Endothelial cell of umbilical vein (primary cell): ENCODE data around the gene GADD45GIP1. TPM values are rescaled to one million over a fixed set of nuclear protein-coding genes. Genes with fewer than 3 reads are reported as not detected.
A peak's percentile ranks its signal among the peaks of the same experiment; 100 is the strongest.

Experiments
- BruUV-seq: library from RNA; stranded (reverse); fragments of 400-500 nt; replicated peaks from 2 replicates; lab custom pipeline; 2021; lab: Mats Ljungman, UMichigan
- CTCF ChIA-PET: fragments of 300-600, 350-600 bp; sonication (Branson Sonifier 250); formaldehyde crosslinking; loops from one replicate; lab custom pipeline; 2021; ENCODE audit warnings: antibody characterized with exemption, inconsistent platforms; lab: Charles Lee
- POLR2A ChIA-PET: fragments of 300-600, 350-600 bp; sonication (Branson Sonifier 250); formaldehyde crosslinking; loops from one replicate; lab custom pipeline; 2021; ENCODE audit warnings: antibody characterized with exemption, inconsistent platforms; lab: Charles Lee
- DNase-seq: peaks from one replicate; pipeline ENCODE4 v3.0.0-alpha.2; 2011; ENCODE audit warnings: low read depth, low spot score
- FAIRE-seq: peaks from 2 replicates; lab custom pipeline; 2011; peaks lifted over from hg19 to GRCh38; lab: Jason Lieb, UNC
- H2AFZ ChIP-seq: 2 replicates; pipeline ENCODE4 v1.6.0; 2012; ENCODE audit warnings: low read depth, low read length, control low read depth, inconsistent platforms
- H3K27ac ChIP-seq: 2 replicates; pipeline ENCODE4 v1.5.1; 2011; ENCODE audit warnings: low read depth, mild to moderate bottlenecking, control low read depth, low read length, moderate library complexity; ENCODE audit not compliant: insufficient read depth
- H3K27me3 ChIP-seq, 2 experiments: 2 replicates each; pipeline versions ENCODE4 v1.6.0 to v1.6.1; 2011; ENCODE audit warnings: low read length in 2 of 2, mixed read lengths in 1 of 2; ENCODE audit not compliant: control insufficient read depth in 2 of 2, insufficient read depth in 2 of 2
- H3K36me3 ChIP-seq, 2 experiments: 2 replicates in 1 of 2; 3 replicates in 1 of 2; pipeline ENCODE4 v1.5.1; 2011; ENCODE audit warnings: low read length in 2 of 2, mild to moderate bottlenecking in 1 of 2, moderate library complexity in 1 of 2; ENCODE audit not compliant: control insufficient read depth in 2 of 2, insufficient read depth in 2 of 2; ENCODE audit errors: extremely low read depth in 1 of 2
- H3K4me1 ChIP-seq: 3 replicates; pipeline ENCODE4 v1.5.1; 2011; ENCODE audit warnings: mild to moderate bottlenecking, low read length; ENCODE audit not compliant: control insufficient read depth, insufficient read depth; ENCODE audit errors: extremely low read depth
- H3K4me2 ChIP-seq: 2 replicates; pipeline ENCODE4 v1.6.1; 2011; ENCODE audit warnings: low read length, control low read depth, mixed read lengths; ENCODE audit not compliant: insufficient read depth
- H3K4me3 ChIP-seq, 3 experiments: fragments of 200-600 bp in 1 of 3; sonication (generic), shearing (Covaris generic) in 1 of 3; replicated peaks in 1 of 3; 2 replicates each; pipeline ENCODE4 v1.5.1; 2011 to 2016; ENCODE audit warnings: control low read depth in 3 of 3, low read length in 3 of 3, mild to moderate bottlenecking in 2 of 3, inconsistent platforms in 1 of 3, low read depth in 1 of 3, moderate library complexity in 1 of 3; ENCODE audit not compliant: insufficient read depth in 1 of 3
- H3K79me2 ChIP-seq: 2 replicates; pipeline ENCODE4 v1.6.0; 2012; ENCODE audit warnings: low read length, inconsistent platforms; ENCODE audit not compliant: control insufficient read depth, insufficient read depth
- H3K9ac ChIP-seq: replicated peaks from 2 replicates; pipeline ENCODE3; 2011; ENCODE audit warnings: low read length, control low read depth; ENCODE audit not compliant: insufficient read depth; ENCODE audit errors: extremely low read depth
- H3K9me1 ChIP-seq: replicated peaks from 3 replicates; pipeline ENCODE4 v1.6.0; 2011; ENCODE audit warnings: mild to moderate bottlenecking, low read length; ENCODE audit not compliant: control insufficient read depth, insufficient read depth; ENCODE audit errors: extremely low read depth
- H3K9me3 ChIP-seq: replicated peaks from 2 replicates; pipeline ENCODE4 v1.5.1; 2012; ENCODE audit warnings: low read length, inconsistent platforms; ENCODE audit not compliant: control insufficient read depth, insufficient read depth
- H4K20me1 ChIP-seq: replicated peaks from 2 replicates; pipeline ENCODE3; 2011; ENCODE audit warnings: mild to moderate bottlenecking, low read length; ENCODE audit not compliant: control insufficient read depth, insufficient read depth; ENCODE audit errors: extremely low read depth
- EZH2 ChIP-seq: IDR thresholded peaks from 2 replicates; pipeline ENCODE4 v1.6.1; 2012; ENCODE audit warnings: borderline replicate concordance, low read depth, mild to moderate bottlenecking, moderate library complexity, low read length, inconsistent platforms; ENCODE audit not compliant: severe bottlenecking
- FOS ChIP-seq: IDR thresholded peaks from 2 replicates; pipeline ENCODE4 v1.6.1; 2011; ENCODE audit warnings: mild to moderate bottlenecking, low read length, moderate library complexity, borderline replicate concordance; ENCODE audit not compliant: insufficient read depth
- GATA2 ChIP-seq: IDR thresholded peaks from 2 replicates; pipeline ENCODE4 v1.7.0; 2011; ENCODE audit warnings: low read depth, mild to moderate bottlenecking, moderate library complexity, mixed read lengths, low read length; ENCODE audit not compliant: insufficient read length, insufficient read depth
- JUN ChIP-seq: IDR thresholded peaks from 2 replicates; pipeline ENCODE4 v1.6.1; 2011; ENCODE audit warnings: borderline replicate concordance, low read depth; ENCODE audit not compliant: insufficient read length, insufficient read depth
- POLR2A ChIP-seq: IDR thresholded peaks from 2 replicates; pipeline ENCODE4 v1.6.1; 2012; ENCODE audit warnings: low read depth, mild to moderate bottlenecking, control low read depth, low read length
- POLR2AphosphoS5 ChIP-seq: IDR thresholded peaks from 2 replicates; pipeline ENCODE4 v1.6.1; 2012; ENCODE audit warnings: low read depth, mild to moderate bottlenecking, control low read depth, low read length, moderate library complexity; ENCODE audit not compliant: insufficient read depth
- dilution Hi-C: fragments of 300-500 bp; cut with MboI; formaldehyde crosslinking; loops from one replicate; pipeline ENCODE4 v1.15.0; 2019; ENCODE audit warnings: low sequenced_read_pairs; ENCODE audit not compliant: extremely low pct_ligation_motif_present
- intact Hi-C: fragments of 100-400 bp; cut with micrococcal nuclease; formaldehyde crosslinking; loops from one replicate; pipeline ENCODE4 v1.10.0; 2022
- polyA plus RNA-seq, 4 experiments: library from polyadenylated mRNA; depleted of rRNA in 3 of 4; stranded (reverse) in 3 of 4; unstranded in 1 of 4; fragments of >200 nt; gene quantifications; 2 replicates each; pipeline versions ENCODE4 v1.2.1 to v1.2.3, GENCODE V29; 2011 to 2012; ENCODE audit warnings: missing spikeins in 1 of 4
- total RNA-seq: library from RNA; stranded (reverse); gene quantifications from 2 replicates; pipeline ENCODE4 v1.2.3, GENCODE V29; 2021
- TF ChIP-seq, protein P1 (sequence below): IDR thresholded peaks from 2 replicates; pipeline ENCODE4 v1.6.1; 2011; ENCODE audit not compliant: insufficient read depth, insufficient read length

Gene GADD45GIP1
- total and polyA plus RNA-seq, 2 donors (not counting 3 experiments of a cell fraction or from before 2014, with no cell fraction given) = 32.8 to 38.3 TPM

DNA sequence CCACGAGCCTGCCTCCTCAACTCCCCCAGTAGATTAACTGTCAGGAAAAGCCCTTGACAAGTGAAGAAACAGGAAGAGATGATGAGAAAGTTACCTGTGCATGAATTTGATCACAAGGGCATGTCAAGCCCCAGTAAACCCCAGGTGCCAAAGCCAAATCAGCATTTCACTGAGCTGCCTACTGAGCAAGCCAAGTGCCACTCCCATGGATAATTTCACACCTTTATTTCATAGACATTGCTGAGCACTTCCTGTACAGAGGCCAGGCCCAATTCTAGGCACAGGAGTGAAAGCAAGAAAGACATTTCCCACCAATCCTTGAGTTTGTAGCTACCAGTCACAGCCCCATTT lies 2.4 kb downstream of the GADD45GIP1 start:
- Histone ChIP-seq H3K9me1 (no peaks in the 10 kb centered on the region), H3K9me3 (no peaks in the 10 kb centered on the region), H3K4me3 (no peak overlapping the region), H4K20me1 (no peaks in the 10 kb centered on the region), H3K36me3 (peaks cover 11 to 17% of the 10 kb centered on the region in 2 experiments), H3K79me2 (peaks cover 43% of the 10 kb centered on the region), H3K27ac (no peak overlapping the region), H2AFZ (no peak overlapping the region), H3K9ac (no peak overlapping the region), H3K4me1 (peaks cover 38% of the 10 kb centered on the region), H3K27me3 (no peaks in the 10 kb centered on the region), H3K4me2 (no peak overlapping the region)
- TF ChIP-seq EZH2 = no peak
- FAIRE-seq (no peak), DNase-seq (no peak)
- intact Hi-C loops (no loop called here), dilution Hi-C loops (no loop called here)
- CTCF ChIA-PET = interaction anchor here (1.1 to 3.6 kb wide), 2 partner anchors 9 to 11 kb away, joined by 3 to 15 read pairs; no protein-coding TSS in a partner anchor
- POLR2A ChIA-PET = interaction anchor here (1.2 kb wide), 1 partner anchor 8 kb away, joined by 5 read pairs; no protein-coding TSS in a partner anchor
- BruUV-seq = no TSS peak

DNA sequence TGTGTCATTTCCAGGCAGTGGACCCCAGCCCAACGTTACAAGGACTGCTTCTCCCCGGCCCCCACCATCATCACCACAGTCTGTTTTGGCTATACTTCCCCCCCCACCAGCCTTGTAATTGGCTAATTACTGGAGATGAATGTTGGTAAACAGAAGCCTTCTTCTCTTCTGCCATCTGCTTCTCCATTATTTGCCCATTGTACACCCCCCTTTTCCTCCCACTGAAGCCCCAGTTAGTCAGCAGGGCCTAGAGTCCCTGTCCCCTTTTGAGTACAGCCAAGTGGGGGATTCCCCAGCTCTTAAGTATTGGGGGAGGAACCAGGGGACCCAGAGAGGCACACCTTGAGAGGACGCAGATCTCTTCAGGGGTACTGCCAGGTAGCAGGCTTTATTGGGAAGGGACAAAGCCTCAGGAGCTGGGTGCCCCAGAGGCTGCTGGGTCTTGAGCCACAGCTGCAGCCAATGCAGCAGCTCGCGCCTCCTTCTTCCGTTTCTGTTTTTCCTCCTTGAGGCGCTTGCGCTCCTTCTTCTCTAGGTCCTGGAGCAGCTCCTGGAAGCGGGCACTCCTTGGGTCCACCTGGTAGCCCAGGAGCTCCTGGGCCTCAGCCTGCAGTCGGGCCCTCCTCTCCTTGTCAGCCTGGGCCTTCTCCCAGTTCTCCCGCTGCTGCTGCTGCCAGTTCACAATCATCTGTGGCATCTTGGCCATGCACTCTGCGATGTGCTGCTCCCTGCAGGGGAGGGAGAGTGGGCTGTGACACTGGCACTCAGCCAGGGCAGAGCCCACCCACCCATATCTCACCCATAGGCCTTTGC lies 3.0 kb downstream of the GADD45GIP1 start:
- Histone ChIP-seq H3K4me3 (no peak overlapping the region), H3K4me2 (peak overlapping the region; percentile 49), H3K9me3 (no peaks in the 10 kb centered on the region), H3K36me3 (peaks cover 14 to 22% of the 10 kb centered on the region in 2 experiments), H3K9me1 (no peaks in the 10 kb centered on the region), H3K9ac (peak overlapping the region; percentile 71), H2AFZ (no peak overlapping the region), H3K27ac (peak overlapping the region; percentile 97), H3K79me2 (peaks cover 47% of the 10 kb centered on the region), H4K20me1 (no peaks in the 10 kb centered on the region), H3K27me3 (no peaks in the 10 kb centered on the region), H3K4me1 (peaks cover 38% of the 10 kb centered on the region)
- intact Hi-C loops = loop anchor here (1.0 kb wide), 1 partner anchor 9 kb away; the partner anchor contains the start of gene RAD23A
- CTCF ChIA-PET = interaction anchor here (1.1 to 3.6 kb wide), 3 partner anchors 10 to 107 kb away, joined by 3 to 15 read pairs (median 3); no protein-coding TSS in a partner anchor
- no peak for DNase-seq
- dilution Hi-C loops = no loop called here
- no peak for TF ChIP-seq POLR2A
- no peak for TF ChIP-seq JUN
- no peak for TF ChIP-seq EZH2
- TF ChIP-seq, protein P1, sequence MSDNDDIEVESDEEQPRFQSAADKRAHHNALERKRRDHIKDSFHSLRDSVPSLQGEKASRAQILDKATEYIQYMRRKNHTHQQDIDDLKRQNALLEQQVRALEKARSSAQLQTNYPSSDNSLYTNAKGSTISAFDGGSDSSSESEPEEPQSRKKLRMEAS = no peak
- TF ChIP-seq FOS = no peak
- TF ChIP-seq POLR2AphosphoS5 = no peak
- no peak for TF ChIP-seq GATA2
- BruUV-seq = no TSS peak
- FAIRE-seq = no peak
- POLR2A ChIA-PET = interaction anchor here (1.2 kb wide), 1 partner anchor 8 kb away, joined by 5 read pairs; no protein-coding TSS in a partner anchor
